CD14-positive monocyte (primary cell): ENCODE data around the gene NRBP1. TPM values are rescaled to one million over a fixed set of nuclear protein-coding genes. Genes with fewer than 3 reads are reported as not detected.

Experiments used
- DNase-seq, 3 donors: peaks; one replicate each; pipeline ENCODE4 v3.0.0-alpha.2; 2011 to 2022
- H2AFZ ChIP-seq: 2 replicates; pipeline ENCODE4 v1.6.0; 2012; ENCODE audit warnings: mild to moderate bottlenecking, low read depth, low read length, inconsistent platforms; ENCODE audit not compliant: insufficient read depth, poor library complexity, severe bottlenecking
- H3K27ac ChIP-seq, 2 donors: 1 replicate in 1 of 2; 2 replicates in 1 of 2; pipeline ENCODE4 v1.5.1; 2012 to 2013; ENCODE audit warnings: low read length in 2 of 2, control low read depth in 1 of 2, inconsistent platforms in 1 of 2, low read depth in 1 of 2, mild to moderate bottlenecking in 1 of 2
- H3K27me3 ChIP-seq, 2 donors: one replicate each; pipeline versions ENCODE4 v1.6.0 to v1.6.1; 2011 to 2013; ENCODE audit warnings: low read length in 2 of 2; ENCODE audit not compliant: control insufficient read depth in 2 of 2, insufficient read depth in 2 of 2
- H3K36me3 ChIP-seq, 2 donors: replicated peaks in 1 of 2; 1 replicate in 1 of 2; 2 replicates in 1 of 2; pipeline versions ENCODE4 v1.5.1 to v1.6.1; 2012 to 2013; ENCODE audit warnings: low read length in 2 of 2, control low read depth in 1 of 2, inconsistent platforms in 1 of 2, mild to moderate bottlenecking in 1 of 2; ENCODE audit not compliant: insufficient read depth in 2 of 2, control insufficient read depth in 1 of 2
- H3K4me1 ChIP-seq, 2 donors: 1 replicate in 1 of 2; 2 replicates in 1 of 2; pipeline versions ENCODE4 v1.5.1 to v1.6.1; 2012 to 2013; ENCODE audit warnings: low read length in 2 of 2, control low read depth in 1 of 2, inconsistent platforms in 1 of 2, mild to moderate bottlenecking in 1 of 2, moderate library complexity in 1 of 2; ENCODE audit not compliant: insufficient read depth in 2 of 2, control insufficient read depth in 1 of 2
- H3K4me2 ChIP-seq: replicated peaks from 2 replicates; pipeline ENCODE3; 2012; ENCODE audit warnings: low read length, moderate library complexity, mild to moderate bottlenecking; ENCODE audit not compliant: poor library complexity, severe bottlenecking; ENCODE audit errors: extremely low read depth
- H3K4me3 ChIP-seq, 3 experiments: fragments of 200-600 bp in 1 of 3; sonication (generic) in 1 of 3; replicated peaks in 1 of 3; 1 replicate in 2 of 3; 2 replicates in 1 of 3; pipeline ENCODE4 v1.5.1; 2011 to 2013; ENCODE audit warnings: low read length in 3 of 3, mild to moderate bottlenecking in 3 of 3, control low read depth in 2 of 3, low read depth in 2 of 3, inconsistent platforms in 1 of 3, moderate library complexity in 1 of 3
- H3K79me2 ChIP-seq: 2 replicates; pipeline ENCODE4 v1.6.0; 2012; ENCODE audit warnings: mild to moderate bottlenecking, control low read depth, inconsistent platforms, low read length, moderate library complexity; ENCODE audit not compliant: insufficient read depth
- H3K9ac ChIP-seq: 2 replicates; pipeline ENCODE4 v1.6.0; 2017; ENCODE audit warnings: low read length, mild to moderate bottlenecking; ENCODE audit not compliant: insufficient read depth, poor library complexity, severe bottlenecking
- H3K9me3 ChIP-seq, 2 donors: replicated peaks in 1 of 2; 1 replicate in 1 of 2; 2 replicates in 1 of 2; pipeline versions ENCODE4 v1.5.1 to v1.6.1; 2012 to 2013; ENCODE audit warnings: low read length in 2 of 2, control low read depth in 1 of 2; ENCODE audit not compliant: control insufficient read depth in 1 of 2, insufficient read depth in 1 of 2
- H4K20me1 ChIP-seq: 2 replicates; pipeline ENCODE4 v1.6.0; 2012; ENCODE audit warnings: mild to moderate bottlenecking, low read length, control low read depth, moderate library complexity; ENCODE audit not compliant: insufficient read depth
- H3K27ac Mint-ChIP-seq, 7 donors: one replicate each; pipeline ENCODE4 v1.8.0; 2020; ENCODE audit warnings: mild to moderate bottlenecking in 7 of 7, mixed read lengths in 7 of 7, moderate library complexity in 6 of 7, inconsistent platforms in 2 of 7
- H3K27me3 Mint-ChIP-seq, 3 donors: one replicate each; pipeline ENCODE4 v1.8.0; 2021 to 2022; ENCODE audit warnings: low read depth in 3 of 3, mild to moderate bottlenecking in 3 of 3, mixed read lengths in 3 of 3, moderate library complexity in 3 of 3, inconsistent platforms in 1 of 3
- H3K36me3 Mint-ChIP-seq, 2 donors: one replicate each; pipeline ENCODE4 v1.8.0; 2020; ENCODE audit warnings: mixed read lengths in 2 of 2, inconsistent platforms in 1 of 2, mild to moderate bottlenecking in 1 of 2
- H3K4me1 Mint-ChIP-seq: one replicate; pipeline ENCODE4 v1.8.0; 2020; ENCODE audit warnings: mild to moderate bottlenecking, mixed read lengths
- H3K4me3 Mint-ChIP-seq, 2 donors: one replicate each; pipeline ENCODE4 v1.8.0; 2020; ENCODE audit warnings: mild to moderate bottlenecking in 2 of 2, mixed read lengths in 2 of 2, moderate library complexity in 1 of 2
- H3K9me3 Mint-ChIP-seq, 7 donors: one replicate each; pipeline ENCODE4 v1.8.0; 2020 to 2022; ENCODE audit warnings: mixed read lengths in 7 of 7, mild to moderate bottlenecking in 6 of 7, moderate library complexity in 6 of 7, inconsistent platforms in 2 of 7
- CTCF ChIP-seq: fragments of 200-600 bp; IDR thresholded peaks from one replicate; pipeline ENCODE4 v1.8.0; 2022; ENCODE audit warnings: antibody characterized with exemption, mild to moderate bottlenecking
- WGBS: methylation state at CpG from one replicate; pipeline ENCODE4 v1.1.5; 2013; ENCODE audit warnings: missing lambda C conversion rate; ENCODE audit not compliant: insufficient coverage; 5-methylcytosine and 5-hydroxymethylcytosine counted together
- intact Hi-C, 2 donors: fragments of 100-400 bp; cut with micrococcal nuclease; formaldehyde crosslinking; loops; one replicate each; pipeline versions ENCODE4 v1.15.0 to v1.15.1; 2023
- polyA plus RNA-seq, 3 donors: library from polyadenylated mRNA; depleted of rRNA in 1 of 3; unstranded in 2 of 3; stranded (reverse) in 1 of 3; fragments of 300-500 nt in 2 of 3; fragments of >200 nt in 1 of 3; fragmentation: Illumina TruSeq in 2 of 3; gene quantifications; 1 replicate in 2 of 3; 2 replicates in 1 of 3; pipeline ENCODE4 v1.2.3, GENCODE V29; 2012 to 2021

Gene NRBP1
- polyA plus RNA-seq, 3 donors, result 95.6 to 108 (median 102) TPM

- H3K27ac Mint-ChIP-seq, result peak overlapping the region; percentile 14 to 76 (median 51)
- H3K4me1 Mint-ChIP-seq, result peaks cover 4% of the 10 kb centered on the region
- Histone ChIP-seq H3K9me3 (no peaks in the 10 kb centered on the region), H3K9ac (no peak overlapping the region), H3K79me2 (no peaks in the 10 kb centered on the region), H3K4me2 (no peak overlapping the region), H3K36me3 (peaks cover 42 to 63% of the 10 kb centered on the region in 2 donors), H3K27me3 (no peaks in the 10 kb centered on the region), H4K20me1 (peaks cover 4% of the 10 kb centered on the region), H2AFZ (no peak overlapping the region), H3K4me1 (no peaks in the 10 kb centered on the region), H3K4me3 (no peak overlapping the region), H3K27ac (peak overlapping the region in 1 of 2 donors; percentile 36)
- DNase-seq, result no peak
- intact Hi-C loops, result no loop called here
- H3K36me3 Mint-ChIP-seq, result peaks cover 60 to 79% of the 10 kb centered on the region in 2 donors
- peaks cover 0 to 2% (median 0%) of the 10 kb centered on the region in 7 donors for H3K9me3 Mint-ChIP-seq
- TF ChIP-seq CTCF, result no peak
- peaks cover 0 to 3% (median 0%) of the 10 kb centered on the region in 3 donors for H3K27me3 Mint-ChIP-seq
- no peak overlapping the region for H3K4me3 Mint-ChIP-seq
- 83% methylated on average over 6 of the region's 6 CpGs for WGBS
Measured at GRCh38 chr2:27442920-27443282, 14.5 kb downstream of the NRBP1 start.

- intact Hi-C loops, result no loop called here
- H3K4me3 Mint-ChIP-seq, result no peak overlapping the region
- H3K36me3 Mint-ChIP-seq, result peaks cover 58 to 70% of the 10 kb centered on the region in 2 donors
- DNase-seq, result no peak
- Histone ChIP-seq H3K27ac (no peak overlapping the region), H2AFZ (no peak overlapping the region), H3K9ac (no peak overlapping the region), H3K4me1 (no peaks in the 10 kb centered on the region), H3K36me3 (peaks cover 29 to 52% of the 10 kb centered on the region in 2 donors), H3K4me2 (no peak overlapping the region), H3K9me3 (no peaks in the 10 kb centered on the region), H3K27me3 (no peaks in the 10 kb centered on the region), H3K4me3 (no peak overlapping the region), H4K20me1 (peaks cover 4% of the 10 kb centered on the region), H3K79me2 (no peaks in the 10 kb centered on the region)
- peaks cover 4% of the 10 kb centered on the region for H3K4me1 Mint-ChIP-seq
- no peak for TF ChIP-seq CTCF
- 94% methylated on average over 7 of the region's 8 CpGs for WGBS
- H3K27me3 Mint-ChIP-seq, result peaks cover 0 to 3% (median 0%) of the 10 kb centered on the region in 3 donors
- peaks cover 0 to 1% (median 0%) of the 10 kb centered on the region in 7 donors for H3K9me3 Mint-ChIP-seq
- peak overlapping the region in 1 of 7 donors; percentile 46 for H3K27ac Mint-ChIP-seq
Measured at GRCh38 chr2:27445155-27445554, 16.7 kb downstream of the NRBP1 start.
